Stimulated activated CD4-positive, alpha-beta T cell treated with anti-CD3 and anti-CD28 coated beads, TNF-alpha, amount 100 ng/mL, for 4 hours (primary cell): ENCODE results near the gene KCNK13.

Experiments
- DNase-seq, 3 experiments: peaks; one replicate each; pipeline ENCODE4 v3.0.0-alpha.2; 2020; ENCODE audit warnings: low read depth in 3 of 3

The KCNK13 gene

GRCh38 chr14:90132821-90133570 lies 71.2 kb downstream of the KCNK13 start:
- no peak for DNase-seq

- DNase-seq = no peak
Observed at GRCh38 chr14:90136904-90137303, 75.1 kb downstream of the KCNK13 start.

- no peak for DNase-seq
Observed at GRCh38 chr14:90137807-90138206, 76.0 kb downstream of the KCNK13 start.

- no peak for DNase-seq
Observed at GRCh38 chr14:90139199-90139598, 77.4 kb downstream of the KCNK13 start.

GRCh38 chr14:90140298-90140955 lies 78.6 kb downstream of the KCNK13 start:
- DNase-seq = no peak

- DNase-seq = no peak
Observed at GRCh38 chr14:90140956-90141316, 79.1 kb downstream of the KCNK13 start.

GRCh38 chr14:90153429-90153828 lies 91.6 kb downstream of the KCNK13 start:
- DNase-seq = no peak

GRCh38 chr14:90154110-90154509 lies 92.3 kb downstream of the KCNK13 start:
- no peak for DNase-seq

GRCh38 chr14:90159146-90159545 lies 97.4 kb downstream of the KCNK13 start:
- no peak for DNase-seq

- no peak for DNase-seq
Observed at GRCh38 chr14:90159688-90160087, 97.9 kb downstream of the KCNK13 start.

- no peak for DNase-seq
Observed at GRCh38 chr14:90161129-90161528, 99.3 kb downstream of the KCNK13 start.

- no peak for DNase-seq
Observed at GRCh38 chr14:90168425-90169105, 106.8 kb downstream of the KCNK13 start.

- DNase-seq = no peak
Observed at GRCh38 chr14:90175631-90176030, 113.8 kb downstream of the KCNK13 start.

GRCh38 chr14:90177539-90178189 lies 115.9 kb downstream of the KCNK13 start:
- no peak for DNase-seq

- DNase-seq = no peak
Observed at GRCh38 chr14:90179357-90179756, 117.6 kb downstream of the KCNK13 start.

GRCh38 chr14:90179809-90180779 lies 118.3 kb downstream of the KCNK13 start:
- no peak for DNase-seq

- no peak for DNase-seq
Observed at GRCh38 chr14:90184094-90184493, 122.3 kb downstream of the KCNK13 start.

- DNase-seq = no peak
Observed at GRCh38 chr14:90184571-90185266, 122.9 kb downstream of the KCNK13 start.

GRCh38 chr14:90188588-90188987 lies 126.8 kb downstream of the KCNK13 start:
- DNase-seq = no peak

- no peak for DNase-seq
Observed at GRCh38 chr14:90191154-90191553, 129.4 kb downstream of the KCNK13 start.

GRCh38 chr14:90191585-90191984 lies 129.8 kb downstream of the KCNK13 start:
- no peak for DNase-seq
